ENCODE measurements around the gene MAML3. TPM values are rescaled to one million over a fixed set of nuclear protein-coding genes. Genes with fewer than 3 reads are reported as not detected.
A peak's percentile ranks its signal among the peaks of the same experiment; 100 is the strongest.

The MAML3 gene
- total RNA-seq, 1 donor from 2014 or later = 21.8 TPM

GRCh38 chr4:140061194-140061593 lies 92.8 kb downstream of the MAML3 start:
- Mint-ChIP-seq H3K27ac (peak overlapping the region; percentile 10), H3K4me3 (no peak overlapping the region), H3K9me3 (no peaks in the 10 kb centered on the region), H3K36me3 (no peaks in the 10 kb centered on the region), H3K27me3 (no peaks in the 10 kb centered on the region), H3K4me1 (ENCODE audit: unreplicated experiment) (peaks cover 32% of the 10 kb centered on the region)
- TF ChIP-seq CTCF (conservative IDR thresholded peaks at IDR 0.05) = no peak
- no peak for DNase-seq (ENCODE audit: extremely low spot score, unreplicated experiment)

GRCh38 chr4:140059159-140059558 lies 94.8 kb downstream of the MAML3 start:
- no peaks in the 10 kb centered on the region for H3K9me3 Mint-ChIP-seq
- no peak overlapping the region for H3K4me3 Mint-ChIP-seq
- no peak for DNase-seq (ENCODE audit: extremely low spot score, unreplicated experiment)
- TF ChIP-seq CTCF (conservative IDR thresholded peaks at IDR 0.05) = no peak
- peak overlapping the region; percentile 15 for H3K27ac Mint-ChIP-seq
- peaks cover 24% of the 10 kb centered on the region for H3K4me1 Mint-ChIP-seq (ENCODE audit: unreplicated experiment)
- no peaks in the 10 kb centered on the region for H3K27me3 Mint-ChIP-seq
- no peaks in the 10 kb centered on the region for H3K36me3 Mint-ChIP-seq

- peak overlapping the region; percentile 23 for H3K27ac Mint-ChIP-seq
- H3K27me3 Mint-ChIP-seq = no peaks in the 10 kb centered on the region
- peaks cover 24% of the 10 kb centered on the region for H3K4me1 Mint-ChIP-seq (ENCODE audit: unreplicated experiment)
These were observed 96.3 kb downstream of the MAML3 start for GRCh38 chr4:140057701-140058100.

GRCh38 chr4:140056015-140056414 lies 98.0 kb downstream of the MAML3 start:
- H3K27ac Mint-ChIP-seq = no peak overlapping the region
- peaks cover 20% of the 10 kb centered on the region for H3K4me1 Mint-ChIP-seq (ENCODE audit: unreplicated experiment)

More at GRCh38 chr4:140057701-140058100, 96.3 kb downstream of the MAML3 start:
- no peak for DNase-seq (ENCODE audit: extremely low spot score, unreplicated experiment)
- TF ChIP-seq CTCF (conservative IDR thresholded peaks at IDR 0.05) = no peak
- Mint-ChIP-seq H3K4me3 (no peak overlapping the region), H3K9me3 (no peaks in the 10 kb centered on the region), H3K36me3 (no peaks in the 10 kb centered on the region)

GRCh38 chr4:140054861-140055260 lies 99.1 kb downstream of the MAML3 start:
- DNase-seq (ENCODE audit: extremely low spot score, unreplicated experiment) = no peak
- no peaks in the 10 kb centered on the region for H3K27me3 Mint-ChIP-seq
- H3K9me3 Mint-ChIP-seq = no peaks in the 10 kb centered on the region
- H3K36me3 Mint-ChIP-seq = no peaks in the 10 kb centered on the region
- H3K27ac Mint-ChIP-seq = no peak overlapping the region
- no peak overlapping the region for H3K4me3 Mint-ChIP-seq
- peaks cover 29% of the 10 kb centered on the region for H3K4me1 Mint-ChIP-seq (ENCODE audit: unreplicated experiment)
- TF ChIP-seq CTCF (conservative IDR thresholded peaks at IDR 0.05) = no peak

More at GRCh38 chr4:140056015-140056414, 98.0 kb downstream of the MAML3 start:
- no peaks in the 10 kb centered on the region for H3K27me3 Mint-ChIP-seq
- H3K9me3 Mint-ChIP-seq = no peaks in the 10 kb centered on the region
- no peak overlapping the region for H3K4me3 Mint-ChIP-seq
- no peak for DNase-seq (ENCODE audit: extremely low spot score, unreplicated experiment)
- no peaks in the 10 kb centered on the region for H3K36me3 Mint-ChIP-seq
- no peak for TF ChIP-seq CTCF (conservative IDR thresholded peaks at IDR 0.05)

GRCh38 chr4:140053185-140053584 lies 100.8 kb downstream of the MAML3 start:
- TF ChIP-seq CTCF (conservative IDR thresholded peaks at IDR 0.05) = no peak
- Mint-ChIP-seq H3K4me1 (ENCODE audit: unreplicated experiment) (peaks cover 29% of the 10 kb centered on the region), H3K27me3 (no peaks in the 10 kb centered on the region), H3K36me3 (no peaks in the 10 kb centered on the region), H3K9me3 (no peaks in the 10 kb centered on the region), H3K27ac (no peak overlapping the region), H3K4me3 (no peak overlapping the region)
- DNase-seq (ENCODE audit: extremely low spot score, unreplicated experiment) = no peak
